HepG2 (cell line): ENCODE results near the gene NUAK1. TPM values are rescaled to one million over a fixed set of nuclear protein-coding genes. Genes with fewer than 3 reads are reported as not detected.
A peak's percentile ranks its signal among the peaks of the same experiment; 100 is the strongest.

Source experiments
- ATAC-seq: fragments of 200-7000 bp; cut with Tn5 transposase; 3 replicates; pipeline ENCODE4 v1.9.1; 2020; ENCODE audit warnings: mild to moderate bottlenecking, moderate library complexity
- BruUV-seq: library from RNA; stranded (reverse); fragments of 400-500 nt; replicated peaks from 2 replicates; lab custom pipeline; 2021; lab: Mats Ljungman, UMichigan
- CTCF ChIA-PET: fragments of 300-600 bp; formaldehyde crosslinking; extraction: SDS; loops from one replicate; lab custom pipeline; 2021; ENCODE audit warnings: low total read pairs, inconsistent platforms, low intra/inter-chr PET ratio; lab: Yijun Ruan, JAX
- POLR2A ChIA-PET: fragments of 350-600 bp; sonication (Branson Sonifier 250); formaldehyde crosslinking; loops from one replicate; lab custom pipeline; 2020; ENCODE audit warnings: antibody characterized with exemption, inconsistent platforms; lab: Yijun Ruan, JAX
- DNase-seq: peaks from one replicate; pipeline ENCODE4 v3.0.0-alpha.2; 2015; ENCODE audit warnings: low spot score
- FAIRE-seq: peaks from 3 replicates; lab custom pipeline; 2011; peaks lifted over from hg19 to GRCh38; lab: Jason Lieb, UNC
- H2AFZ ChIP-seq: one replicate; pipeline ENCODE4 v1.6.1; 2011; ENCODE audit warnings: low read length, inconsistent platforms
- H3K27ac ChIP-seq: fragments of 300-600 bp; 3 replicates; pipeline ENCODE4 v1.8.0; 2011; ENCODE audit warnings: mixed run types, mild to moderate bottlenecking, mixed read lengths, low read length, inconsistent platforms; ENCODE audit not compliant: insufficient read depth; ENCODE audit errors: extremely low read length
- H3K27me3 ChIP-seq, 2 experiments: fragments of 200-600 bp in 1 of 2; 2 replicates in 1 of 2; 3 replicates in 1 of 2; pipeline versions ENCODE4 v1.6.0 to v1.8.0; 2011; ENCODE audit warnings: low read length in 2 of 2, mild to moderate bottlenecking in 2 of 2, moderate library complexity in 2 of 2, inconsistent platforms in 1 of 2; ENCODE audit not compliant: insufficient read depth in 2 of 2, control insufficient read depth in 1 of 2
- H3K36me3 ChIP-seq, 2 experiments: fragments of 200-600 bp in 1 of 2; replicated peaks in 1 of 2; 2 replicates in 1 of 2; 3 replicates in 1 of 2; pipeline versions ENCODE4 v1.5.1 to v1.8.0; 2011; ENCODE audit warnings: low read length in 2 of 2, inconsistent platforms in 1 of 2; ENCODE audit not compliant: insufficient read depth in 2 of 2, control insufficient read depth in 1 of 2
- H3K4me1 ChIP-seq: 2 replicates; pipeline ENCODE4 v1.5.1; 2012; ENCODE audit warnings: low read length, inconsistent platforms; ENCODE audit not compliant: insufficient read depth
- H3K4me2 ChIP-seq: 2 replicates; pipeline ENCODE4 v1.6.0; 2011; ENCODE audit warnings: low read depth, low read length, inconsistent platforms
- H3K4me3 ChIP-seq, 3 experiments: fragments of 200-600 bp in 1 of 3; sonication (generic), shearing (Covaris generic) in 1 of 3; replicated peaks in 1 of 3; 2 replicates each; pipeline ENCODE4 v1.5.1; 2011 to 2016; ENCODE audit warnings: low read length in 3 of 3, inconsistent platforms in 2 of 3, low read depth in 2 of 3, mild to moderate bottlenecking in 2 of 3, control low read depth in 1 of 3, mixed read lengths in 1 of 3; ENCODE audit not compliant: insufficient read depth in 1 of 3
- H3K79me2 ChIP-seq: one replicate; pipeline ENCODE4 v1.6.1; 2011; ENCODE audit warnings: low read length, inconsistent platforms; ENCODE audit not compliant: insufficient read depth
- H3K9ac ChIP-seq: 2 replicates; pipeline ENCODE4 v1.6.0; 2011; ENCODE audit warnings: mild to moderate bottlenecking, low read depth, low read length, inconsistent platforms; ENCODE audit not compliant: insufficient read depth
- H3K9me3 ChIP-seq: 2 replicates; pipeline ENCODE4 v1.5.1; 2012; ENCODE audit warnings: mild to moderate bottlenecking, low read length
- H4K20me1 ChIP-seq: 2 replicates; pipeline ENCODE4 v1.6.0; 2011; ENCODE audit warnings: inconsistent platforms, mild to moderate bottlenecking, low read length, moderate library complexity; ENCODE audit not compliant: insufficient read depth
- HHEX ChIP-seq: IDR thresholded peaks from 2 replicates; pipeline ENCODE4 v1.6.1; 2016; ENCODE audit warnings: control low read depth
- TBX3 ChIP-seq: fragments of 450-650 bp; IDR thresholded peaks from 2 replicates; pipeline ENCODE4 v1.6.1; 2017; ENCODE audit warnings: antibody characterized with exemption, mild to moderate bottlenecking, inconsistent platforms, borderline replicate concordance
- ZKSCAN1 ChIP-seq: fragments of 150-350 bp; IDR thresholded peaks from 2 replicates; pipeline ENCODE4 v1.6.1; 2014; ENCODE audit warnings: low read length
- ZNF326 ChIP-seq: sonication (generic); formaldehyde crosslinking; IDR thresholded peaks from 2 replicates; pipeline ENCODE4 v1.4.0; 2020; ENCODE audit warnings: missing genetic modification reagents, borderline replicate concordance
- ZNF629 ChIP-seq: sonication (generic); formaldehyde crosslinking; conservative IDR thresholded peaks from 2 replicates; pipeline ENCODE4 v1.5.0; 2020; ENCODE audit warnings: missing genetic modification reagents
- WGBS: methylation state at CpG from one replicate; pipeline ENCODE4 v1.1.6; 2017; ENCODE audit warnings: low lambda C conversion rate; 5-methylcytosine and 5-hydroxymethylcytosine counted together
- in situ Hi-C: cut with HindIII; loops from 2 replicates; pipeline ENCODE4 v1.10.0; 2017; ENCODE audit warnings: low pct_unique_long_range_greater_than_20kb; ENCODE audit not compliant: extremely low pct_ligation_motif_present
- intact Hi-C: fragments of 100-400 bp; cut with micrococcal nuclease; formaldehyde crosslinking; loops from one replicate; pipeline ENCODE4 v1.10.0; 2022; ENCODE audit not compliant: unreplicated experiment
- polyA plus RNA-seq, 8 experiments: library from polyadenylated mRNA; depleted of rRNA in 3 of 8; stranded (reverse) in 7 of 8; unstranded in 1 of 8; fragments of >200 nt; fragmentation: Illumina TruSeq in 4 of 8; extraction: Trizol in 4 of 8; gene quantifications; 2 replicates each; pipeline versions ENCODE4 v1.2.1 to v1.2.3, GENCODE V29; 2011 to 2016; ENCODE audit warnings: low read depth in 4 of 8, missing spikeins in 1 of 8, mixed read lengths in 1 of 8; ENCODE audit not compliant: insufficient read depth in 1 of 8
- total RNA-seq, 5 experiments: library from RNA; depleted of rRNA; stranded (reverse); fragments of >200 nt; fragmentation: Illumina TruSeq; extraction: Trizol; gene quantifications; 2 replicates each; pipeline ENCODE4 v1.2.3, GENCODE V29; 2016; ENCODE audit warnings: low read depth in 1 of 5
- TF ChIP-seq, protein P1 (sequence below): sonication (generic); formaldehyde crosslinking; IDR thresholded peaks from 2 replicates; pipeline ENCODE4 v1.5.1; 2020; ENCODE audit warnings: missing genetic modification reagents, mild to moderate bottlenecking, borderline replicate concordance
- TF ChIP-seq, protein P2 (sequence below): sonication (generic); formaldehyde crosslinking; conservative IDR thresholded peaks from 2 replicates; pipeline ENCODE4 v1.8.1; 2023; ENCODE audit warnings: missing genetic modification reagents
- TF ChIP-seq, protein P3 (sequence below): sonication (generic); formaldehyde crosslinking; IDR thresholded peaks from 2 replicates; pipeline ENCODE4 v1.4.0; 2020; ENCODE audit warnings: mild to moderate bottlenecking, missing genetic modification reagents

The NUAK1 gene
- total and polyA plus RNA-seq, 2 of the 13 experiments (the other 11 are each of a cell fraction or from before 2014, with no cell fraction given), result 1.7 to 1.9 TPM

DNA sequence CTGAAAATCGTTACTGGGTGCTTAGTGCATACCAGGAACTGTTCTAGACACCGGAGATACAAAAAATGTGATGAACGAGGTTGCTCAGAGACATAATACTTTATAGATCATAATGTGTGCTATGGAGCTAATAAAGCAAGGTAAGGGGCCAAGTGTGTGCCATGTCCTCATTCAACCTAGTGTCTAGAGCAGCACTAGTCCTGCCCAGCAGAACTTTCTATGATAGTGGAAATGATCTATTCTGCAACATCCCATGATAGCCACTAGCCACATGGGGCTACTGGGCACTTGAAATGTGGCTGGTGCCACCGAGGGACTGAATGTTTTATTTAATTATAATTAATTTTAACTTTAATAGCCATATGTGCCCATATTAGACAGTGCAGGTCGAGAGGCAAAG is 15.6 kb downstream of the NUAK1 start:
- no peak overlapping the region for H2AFZ ChIP-seq
- H3K4me1 ChIP-seq, result peaks cover 80% of the 10 kb centered on the region
- ATAC-seq (no peak), FAIRE-seq (no peak), DNase-seq (no peak)
- H3K9ac ChIP-seq, result no peak overlapping the region
- H3K4me3 ChIP-seq, result no peak overlapping the region
- no peaks in the 10 kb centered on the region for H3K9me3 ChIP-seq
- H4K20me1 ChIP-seq, result no peaks in the 10 kb centered on the region
- in situ Hi-C loops (no loop called here), intact Hi-C loops (no loop called here)
- BruUV-seq, result no TSS peak
- peaks cover 4% of the 10 kb centered on the region for H3K79me2 ChIP-seq
- WGBS, result 88% methylated on average over 5 of the region's 5 CpGs
- no peak for TF ChIP-seq HHEX (CRISPR knock-in tag)
- TF ChIP-seq, protein P1, sequence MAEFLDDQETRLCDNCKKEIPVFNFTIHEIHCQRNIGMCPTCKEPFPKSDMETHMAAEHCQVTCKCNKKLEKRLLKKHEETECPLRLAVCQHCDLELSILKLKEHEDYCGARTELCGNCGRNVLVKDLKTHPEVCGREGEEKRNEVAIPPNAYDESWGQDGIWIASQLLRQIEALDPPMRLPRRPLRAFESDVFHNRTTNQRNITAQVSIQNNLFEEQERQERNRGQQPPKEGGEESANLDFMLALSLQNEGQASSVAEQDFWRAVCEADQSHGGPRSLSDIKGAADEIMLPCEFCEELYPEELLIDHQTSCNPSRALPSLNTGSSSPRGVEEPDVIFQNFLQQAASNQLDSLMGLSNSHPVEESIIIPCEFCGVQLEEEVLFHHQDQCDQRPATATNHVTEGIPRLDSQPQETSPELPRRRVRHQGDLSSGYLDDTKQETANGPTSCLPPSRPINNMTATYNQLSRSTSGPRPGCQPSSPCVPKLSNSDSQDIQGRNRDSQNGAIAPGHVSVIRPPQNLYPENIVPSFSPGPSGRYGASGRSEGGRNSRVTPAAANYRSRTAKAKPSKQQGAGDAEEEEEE (CRISPR knock-in tag), result no peak
- ChIA-PET POLR2A (no interaction called here), CTCF (no interaction called here)
- H3K27ac ChIP-seq, result no peak overlapping the region
- H3K4me2 ChIP-seq, result no peak overlapping the region
- no peaks in the 10 kb centered on the region for H3K36me3 ChIP-seq
- H3K27me3 ChIP-seq, result no peaks in the 10 kb centered on the region

DNA sequence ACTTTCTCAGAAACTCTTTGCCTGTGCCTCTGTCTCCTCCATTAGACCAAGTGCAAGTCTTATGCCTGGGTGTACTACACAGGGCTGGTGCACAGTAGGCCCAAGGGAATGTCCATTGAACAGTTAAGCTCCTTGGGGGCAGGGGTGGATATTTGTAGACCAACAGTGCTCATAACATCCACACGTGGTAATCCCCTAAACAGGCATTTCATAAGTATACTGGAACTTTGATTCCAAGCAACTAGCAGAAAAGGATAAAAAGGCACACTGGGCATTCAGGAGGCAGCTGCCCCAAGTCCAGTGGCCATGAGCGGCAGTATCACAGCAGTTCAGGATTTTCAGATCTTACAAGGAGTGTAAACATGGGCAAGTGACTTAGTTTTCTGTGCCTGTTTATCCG is 16.8 kb downstream of the NUAK1 start:
- in situ Hi-C loops, result no loop called here
- WGBS, result 64% methylated on average over 3 of the region's 3 CpGs
- H3K4me2 ChIP-seq, result no peak overlapping the region
- H3K27ac ChIP-seq, result peak overlapping the region; percentile 67
- no peaks in the 10 kb centered on the region for H3K36me3 ChIP-seq
- H3K79me2 ChIP-seq, result peaks cover 4% of the 10 kb centered on the region
- FAIRE-seq, result no peak
- TF ChIP-seq ZNF629 (CRISPR knock-in tag) (peak; percentile 48; the same call in 1 of the 2 replicates), TBX3 (no peak), ZKSCAN1 (peak; percentile 54; the same call in 1 of the 2 replicates), ZNF326 (CRISPR knock-in tag) (no peak)
- TF ChIP-seq, protein P2, sequence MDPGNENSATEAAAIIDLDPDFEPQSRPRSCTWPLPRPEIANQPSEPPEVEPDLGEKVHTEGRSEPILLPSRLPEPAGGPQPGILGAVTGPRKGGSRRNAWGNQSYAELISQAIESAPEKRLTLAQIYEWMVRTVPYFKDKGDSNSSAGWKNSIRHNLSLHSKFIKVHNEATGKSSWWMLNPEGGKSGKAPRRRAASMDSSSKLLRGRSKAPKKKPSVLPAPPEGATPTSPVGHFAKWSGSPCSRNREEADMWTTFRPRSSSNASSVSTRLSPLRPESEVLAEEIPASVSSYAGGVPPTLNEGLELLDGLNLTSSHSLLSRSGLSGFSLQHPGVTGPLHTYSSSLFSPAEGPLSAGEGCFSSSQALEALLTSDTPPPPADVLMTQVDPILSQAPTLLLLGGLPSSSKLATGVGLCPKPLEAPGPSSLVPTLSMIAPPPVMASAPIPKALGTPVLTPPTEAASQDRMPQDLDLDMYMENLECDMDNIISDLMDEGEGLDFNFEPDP, result 0 out of 2 replicates have a peak, but pooled peaks have one; percentile 65
- TF ChIP-seq, protein P3, sequence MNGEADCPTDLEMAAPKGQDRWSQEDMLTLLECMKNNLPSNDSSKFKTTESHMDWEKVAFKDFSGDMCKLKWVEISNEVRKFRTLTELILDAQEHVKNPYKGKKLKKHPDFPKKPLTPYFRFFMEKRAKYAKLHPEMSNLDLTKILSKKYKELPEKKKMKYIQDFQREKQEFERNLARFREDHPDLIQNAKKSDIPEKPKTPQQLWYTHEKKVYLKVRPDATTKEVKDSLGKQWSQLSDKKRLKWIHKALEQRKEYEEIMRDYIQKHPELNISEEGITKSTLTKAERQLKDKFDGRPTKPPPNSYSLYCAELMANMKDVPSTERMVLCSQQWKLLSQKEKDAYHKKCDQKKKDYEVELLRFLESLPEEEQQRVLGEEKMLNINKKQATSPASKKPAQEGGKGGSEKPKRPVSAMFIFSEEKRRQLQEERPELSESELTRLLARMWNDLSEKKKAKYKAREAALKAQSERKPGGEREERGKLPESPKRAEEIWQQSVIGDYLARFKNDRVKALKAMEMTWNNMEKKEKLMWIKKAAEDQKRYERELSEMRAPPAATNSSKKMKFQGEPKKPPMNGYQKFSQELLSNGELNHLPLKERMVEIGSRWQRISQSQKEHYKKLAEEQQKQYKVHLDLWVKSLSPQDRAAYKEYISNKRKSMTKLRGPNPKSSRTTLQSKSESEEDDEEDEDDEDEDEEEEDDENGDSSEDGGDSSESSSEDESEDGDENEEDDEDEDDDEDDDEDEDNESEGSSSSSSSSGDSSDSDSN (CRISPR knock-in tag), result 0 out of 2 replicates have a peak, but pooled peaks have one; percentile 20
- H3K4me3 ChIP-seq, result no peak overlapping the region
- ATAC-seq, result no peak
- H3K4me1 ChIP-seq, result peaks cover 80% of the 10 kb centered on the region
- CTCF ChIA-PET, result no interaction called here
- DNase-seq, result no peak
- intact Hi-C loops, result no loop called here
- H2AFZ ChIP-seq, result no peak overlapping the region
- POLR2A ChIA-PET, result no interaction called here
- no peaks in the 10 kb centered on the region for H3K27me3 ChIP-seq
- H4K20me1 ChIP-seq, result no peaks in the 10 kb centered on the region
- no peak overlapping the region for H3K9ac ChIP-seq
- no TSS peak for BruUV-seq
- no peaks in the 10 kb centered on the region for H3K9me3 ChIP-seq
